Smooth muscle cell (in vitro differentiated cells): Measurements from ENCODE around the gene PRKCA. TPM values are rescaled to one million over a fixed set of nuclear protein-coding genes. Genes with fewer than 3 reads are reported as not detected.

ENCODE experiments used
- DNase-seq: peaks from one replicate; lab custom pipeline; 2025; ENCODE audit not compliant: unreplicated experiment; lab: John Stamatoyannopoulos, UW
- H2AFZ ChIP-seq: fragments of 200-600 bp; sonication (generic); 2 replicates; pipeline ENCODE4 v1.6.0; 2016; ENCODE audit warnings: antibody characterized with exemption, low read depth, mild to moderate bottlenecking
- H3F3A ChIP-seq: fragments of 200-600 bp; sonication (generic); 2 replicates; pipeline ENCODE4 v1.6.0; 2017; ENCODE audit warnings: antibody characterized with exemption, low read depth
- H3K27ac ChIP-seq: fragments of 200-600 bp; sonication (generic); 2 replicates; pipeline ENCODE4 v1.5.1; 2016; ENCODE audit warnings: low read depth, mild to moderate bottlenecking
- H3K27me3 ChIP-seq: fragments of 200-600 bp; sonication (generic); 2 replicates; pipeline ENCODE4 v1.6.1; 2016; ENCODE audit warnings: low read depth, mild to moderate bottlenecking
- H3K36me3 ChIP-seq: fragments of 200-600 bp; sonication (generic); 2 replicates; pipeline ENCODE4 v1.5.1; 2016; ENCODE audit warnings: low read depth
- H3K4me1 ChIP-seq: fragments of 200-600 bp; sonication (generic); 2 replicates; pipeline ENCODE4 v1.5.1; 2016; ENCODE audit warnings: low read depth
- H3K4me2 ChIP-seq: fragments of 200-600 bp; sonication (generic); 2 replicates; pipeline ENCODE4 v1.6.0; 2016; ENCODE audit warnings: mild to moderate bottlenecking
- H3K4me3 ChIP-seq: fragments of 200-600 bp; sonication (generic); 2 replicates; pipeline ENCODE4 v1.5.1; 2016; ENCODE audit warnings: mild to moderate bottlenecking
- H3K79me2 ChIP-seq: fragments of 200-600 bp; sonication (generic); 2 replicates; pipeline ENCODE4 v1.6.0; 2016; ENCODE audit warnings: low read depth, mild to moderate bottlenecking
- H3K9ac ChIP-seq: fragments of 200-600 bp; sonication (generic); 2 replicates; pipeline ENCODE4 v1.6.0; 2016; ENCODE audit warnings: low read depth
- H3K9me3 ChIP-seq: fragments of 200-600 bp; sonication (generic); replicated peaks from 2 replicates; pipeline ENCODE4 v1.5.1; 2016; ENCODE audit warnings: low read depth
- H4K20me1 ChIP-seq: fragments of 200-600 bp; sonication (generic); 2 replicates; pipeline ENCODE4 v1.6.0; 2016; ENCODE audit warnings: low read depth
- CTCF ChIP-seq: fragments of 200-600 bp; sonication (generic); IDR thresholded peaks from 2 replicates; pipeline ENCODE4 v1.5.1; 2017; ENCODE audit warnings: borderline replicate concordance, mild to moderate bottlenecking, antibody characterized with exemption; ENCODE audit not compliant: insufficient read depth, poor library complexity, severe bottlenecking
- WGBS: methylation state at CpG from one replicate; pipeline ENCODE4 v1.1.7; 2016; ENCODE audit warnings: low lambda C conversion rate; 5-methylcytosine and 5-hydroxymethylcytosine counted together
- polyA plus RNA-seq: library from polyadenylated mRNA; unstranded; fragments of >200 nt; fragmentation: Nextera tagmentation; extraction: Ambion mirVana; gene quantifications from 2 replicates; pipeline ENCODE4 v1.2.1, GENCODE V29; 2016
- total RNA-seq: library from RNA; depleted of rRNA; stranded (reverse); fragments of >200 nt; gene quantifications from 2 replicates; pipeline ENCODE4 v1.2.3, GENCODE V29; 2014

Gene PRKCA
- total and polyA plus RNA-seq, 2 experiments from 2014 or later: 0.78 to 7.1 TPM

- DNase-seq: no peak
- Histone ChIP-seq H2AFZ (no peak overlapping the region), H3K36me3 (no peaks in the 10 kb centered on the region), H3K4me2 (no peak overlapping the region), H3K4me1 (no peaks in the 10 kb centered on the region), H4K20me1 (no peaks in the 10 kb centered on the region), H3K4me3 (no peak overlapping the region), H3K27me3 (no peaks in the 10 kb centered on the region), H3K9me3 (no peaks in the 10 kb centered on the region), H3K27ac (no peak overlapping the region), H3K79me2 (no peaks in the 10 kb centered on the region), H3K9ac (no peak overlapping the region), H3F3A (no peaks in the 10 kb centered on the region)
- WGBS: 98% methylated on average over 8 of the region's 8 CpGs
- no peak for TF ChIP-seq CTCF
Measured at GRCh38 chr17:66430846-66431795, 128.7 kb downstream of the PRKCA start.

- DNase-seq: no peak
- no peak for TF ChIP-seq CTCF
- Histone ChIP-seq H2AFZ (no peak overlapping the region), H3F3A (no peaks in the 10 kb centered on the region), H3K4me2 (no peak overlapping the region), H3K9ac (no peak overlapping the region), H3K4me1 (no peaks in the 10 kb centered on the region), H3K9me3 (no peaks in the 10 kb centered on the region), H3K36me3 (no peaks in the 10 kb centered on the region), H3K79me2 (no peaks in the 10 kb centered on the region), H4K20me1 (no peaks in the 10 kb centered on the region), H3K27me3 (no peaks in the 10 kb centered on the region), H3K27ac (no peak overlapping the region), H3K4me3 (no peak overlapping the region)
- 81% methylated on average over 5 of the region's 5 CpGs for WGBS
Measured at GRCh38 chr17:66431910-66432309, 129.5 kb downstream of the PRKCA start.

- Histone ChIP-seq H3K4me2 (no peak overlapping the region), H3K79me2 (no peaks in the 10 kb centered on the region), H3K9ac (no peak overlapping the region), H3K27ac (no peak overlapping the region), H4K20me1 (no peaks in the 10 kb centered on the region), H3K4me1 (no peaks in the 10 kb centered on the region), H3K36me3 (no peaks in the 10 kb centered on the region), H3K4me3 (no peak overlapping the region), H3K9me3 (no peaks in the 10 kb centered on the region), H3K27me3 (no peaks in the 10 kb centered on the region), H3F3A (no peaks in the 10 kb centered on the region), H2AFZ (no peak overlapping the region)
- no peak for DNase-seq
- WGBS: 48% methylated on average over 2 of the region's 2 CpGs
- TF ChIP-seq CTCF: no peak
Measured at GRCh38 chr17:66432411-66432957, 130.1 kb downstream of the PRKCA start.
